Activated T-helper 9 cell treated with anti-CD3 and anti-CD28 coated beads, Interleukin-2, amount 50 U/mL, for 16 hours (primary cell): ENCODE data around the gene RBM33.

ENCODE experiments used
- DNase-seq: peaks from one replicate; pipeline ENCODE4 v3.0.0-alpha.2; 2020; ENCODE audit warnings: low read depth

Gene RBM33

DNA sequence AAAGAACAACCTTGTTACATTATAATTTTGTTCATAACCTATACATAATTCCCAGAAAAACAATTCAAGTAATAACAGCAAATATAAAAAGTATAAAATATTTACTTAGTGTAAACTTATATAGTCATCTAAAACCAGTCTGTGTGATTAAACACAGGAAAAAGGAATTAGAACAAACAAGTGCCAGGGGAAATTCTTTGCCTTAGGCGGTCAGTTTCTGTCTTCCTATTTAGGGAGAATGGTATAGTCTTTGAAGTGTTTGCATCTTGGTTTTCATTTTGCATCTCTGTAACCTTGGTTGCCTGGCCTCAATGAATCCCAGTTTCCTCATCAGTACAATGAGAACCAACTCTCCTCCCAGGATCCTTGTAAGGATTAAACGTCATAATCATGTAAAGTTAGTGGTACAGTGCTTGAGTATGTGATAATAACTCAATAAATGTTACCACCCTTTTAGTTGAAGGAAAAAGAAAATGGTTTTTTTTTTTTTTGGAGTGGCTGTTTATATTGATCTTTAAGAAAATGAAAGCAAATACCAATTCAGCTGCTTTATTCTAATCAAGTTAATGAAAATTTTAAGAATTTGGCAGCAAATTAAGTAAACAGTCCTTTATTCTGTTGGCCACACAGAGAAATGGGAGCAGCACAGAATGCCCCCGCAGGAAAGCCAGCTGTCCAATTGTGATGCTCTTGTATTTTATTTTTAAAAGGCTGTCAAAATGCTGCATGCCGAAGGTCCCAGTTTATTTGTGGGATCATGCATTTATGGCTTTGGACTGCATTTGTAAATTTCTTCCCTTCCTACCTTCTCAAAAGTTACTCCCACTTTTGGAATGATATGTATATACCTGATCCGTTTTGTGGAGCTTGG is 106.0 kb downstream of the RBM33 start:
- no peak for DNase-seq

- DNase-seq = no peak
Observed at GRCh38 chr7:155751409-155751808, 106.9 kb downstream of the RBM33 start.

DNA sequence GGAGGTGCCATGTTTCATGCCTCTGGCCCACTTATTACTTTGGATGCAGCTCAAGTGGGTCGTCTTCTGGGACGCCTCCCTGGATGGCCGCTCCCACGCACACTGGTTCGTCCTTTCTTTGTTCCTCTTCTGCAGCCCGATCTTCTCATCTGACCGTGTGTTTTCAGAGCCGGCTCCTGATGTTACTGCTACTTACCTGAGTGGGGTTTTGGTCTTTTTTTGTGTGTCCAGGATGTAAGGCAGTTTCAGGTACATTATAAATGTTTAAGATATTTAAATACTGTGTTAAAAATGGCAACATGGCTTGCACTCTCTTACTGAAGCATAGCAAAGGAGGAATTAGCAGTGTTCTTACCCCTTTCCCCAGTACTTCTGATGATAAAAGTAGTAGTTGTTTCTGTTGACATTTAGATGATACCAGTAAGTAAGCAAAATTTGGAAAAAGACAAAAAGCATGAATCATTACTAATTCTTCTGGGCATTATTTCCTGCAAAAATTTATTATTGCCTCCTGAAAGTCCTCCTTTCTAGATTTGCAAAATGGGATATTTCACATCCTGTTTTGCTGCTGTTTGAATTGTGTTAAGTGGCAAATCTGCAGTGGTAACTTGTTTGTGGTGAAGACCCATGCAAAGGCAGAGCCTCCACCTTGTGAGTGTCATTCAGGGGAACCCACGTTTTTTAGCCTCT is 108.4 kb downstream of the RBM33 start:
- no peak for DNase-seq

GRCh38 chr7:155753446-155753965 is 109.0 kb downstream of the RBM33 start:
- no peak for DNase-seq

DNA sequence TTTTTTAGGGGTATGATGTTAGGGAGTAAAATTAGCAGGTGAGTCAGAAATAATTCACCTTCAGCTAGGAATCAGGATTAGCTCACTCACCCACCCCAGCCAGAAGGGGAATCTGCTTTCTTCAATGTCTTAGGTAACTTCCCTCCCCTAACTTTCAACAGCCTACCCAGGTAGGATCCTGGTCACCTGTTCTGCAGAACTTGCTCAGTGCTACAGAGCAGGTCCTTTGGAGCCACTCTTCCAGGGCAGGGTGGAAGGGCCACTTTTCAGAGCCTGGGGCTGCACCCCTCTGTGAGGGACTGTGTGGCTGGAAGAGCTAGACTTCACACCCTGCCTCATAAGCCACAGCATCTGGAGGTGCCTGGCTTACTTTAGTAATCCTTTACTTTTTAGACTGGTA is 109.7 kb downstream of the RBM33 start:
- no peak for DNase-seq

- no peak for DNase-seq
Observed at GRCh38 chr7:155755026-155755425, 110.6 kb downstream of the RBM33 start.

DNA sequence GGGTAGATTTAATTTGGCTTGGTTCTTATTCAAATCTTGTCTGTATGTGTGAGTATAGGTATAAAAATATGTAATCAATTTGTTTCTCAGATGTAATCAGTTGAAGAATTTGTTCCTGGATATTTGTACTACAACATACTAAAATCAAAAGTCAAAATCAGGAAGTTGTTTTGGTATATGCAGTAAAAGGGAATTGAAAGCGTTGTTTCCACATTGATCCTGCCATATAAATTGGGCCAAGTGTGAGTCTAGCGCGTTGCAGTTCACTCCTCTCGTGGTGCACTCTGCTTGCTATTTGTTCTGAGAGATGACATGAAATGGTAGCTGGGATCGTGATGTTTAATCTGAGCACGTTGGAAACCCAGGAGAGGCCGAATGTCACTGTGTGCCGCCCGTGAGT is 111.9 kb downstream of the RBM33 start:
- no peak for DNase-seq

- no peak for DNase-seq
Observed at GRCh38 chr7:155758348-155758747, 113.9 kb downstream of the RBM33 start.

DNA sequence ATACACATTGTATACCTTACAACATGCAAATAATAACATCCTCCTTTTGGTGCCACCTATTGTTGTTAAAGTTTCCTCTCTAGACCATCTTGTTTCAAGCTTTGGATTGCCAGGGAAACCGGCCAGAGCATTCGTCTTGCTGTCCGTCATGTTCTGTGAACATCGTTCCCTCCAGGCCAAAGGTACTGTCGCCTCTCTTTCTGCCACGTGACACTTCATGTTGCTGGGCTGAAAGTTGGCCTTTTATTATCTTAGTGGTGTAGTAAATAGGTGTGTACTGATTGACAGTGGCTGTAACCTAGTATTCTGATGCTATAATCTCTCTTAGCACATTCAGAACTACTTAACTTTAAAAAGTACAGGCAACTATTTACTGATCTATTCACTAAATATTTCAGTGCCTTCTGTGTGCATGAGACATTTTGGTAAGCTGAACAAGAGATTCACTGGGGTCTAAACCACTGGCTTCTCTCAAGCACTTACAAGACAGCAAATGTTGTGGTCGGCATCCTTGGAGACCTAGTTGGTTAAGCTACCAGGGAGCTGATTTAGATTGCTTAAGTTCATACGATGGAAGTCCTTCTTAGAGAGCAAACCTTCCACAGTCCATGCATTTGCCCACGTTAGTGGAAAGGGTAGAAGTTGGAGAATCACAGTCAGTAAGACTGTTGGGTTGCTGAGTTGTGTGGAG is 115.4 kb downstream of the RBM33 start:
- no peak for DNase-seq

- no peak for DNase-seq
Observed at GRCh38 chr7:155761162-155761561, 116.7 kb downstream of the RBM33 start.

DNA sequence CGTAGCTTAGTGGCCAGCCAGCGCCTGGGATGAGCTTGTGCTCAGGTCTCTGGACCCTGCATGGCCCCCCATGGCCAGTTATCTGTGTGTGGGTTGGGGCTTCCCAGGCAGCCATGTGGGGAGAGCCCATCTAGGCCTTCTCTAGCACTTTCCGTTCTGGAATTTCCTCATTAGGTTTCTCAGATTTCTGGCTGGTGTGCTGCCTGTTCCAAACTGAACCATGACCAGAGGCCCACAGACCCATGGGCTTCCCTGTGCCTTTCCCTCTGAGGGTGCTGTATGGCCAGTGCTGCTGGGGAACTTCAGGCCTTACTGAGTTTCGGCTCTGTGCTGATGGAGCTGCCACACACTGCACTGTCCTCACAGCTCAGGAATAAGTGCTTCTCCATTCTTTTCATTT is 117.6 kb downstream of the RBM33 start:
- no peak for DNase-seq

DNA sequence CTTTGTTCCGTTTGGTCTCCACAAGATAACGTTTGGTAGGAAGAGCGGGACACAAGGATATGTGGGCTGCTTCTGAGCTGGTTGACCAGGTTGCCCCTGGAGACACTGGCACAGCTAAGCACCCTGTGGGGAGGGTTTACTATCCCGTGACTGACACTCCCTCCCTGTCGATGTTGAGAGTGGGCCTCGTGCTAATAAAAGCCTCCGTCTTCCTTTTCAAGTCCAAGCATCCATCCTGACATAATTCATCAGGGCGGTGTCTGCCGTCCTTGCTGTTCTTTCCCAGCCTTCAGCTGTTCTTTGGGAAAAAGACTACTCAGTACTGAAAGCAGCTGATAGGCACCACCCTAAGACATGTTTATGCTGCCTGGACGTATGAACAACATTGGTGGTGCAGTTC is 118.2 kb downstream of the RBM33 start:
- DNase-seq = no peak

- DNase-seq = no peak
Observed at GRCh38 chr7:155763122-155763521, 118.7 kb downstream of the RBM33 start.

DNA sequence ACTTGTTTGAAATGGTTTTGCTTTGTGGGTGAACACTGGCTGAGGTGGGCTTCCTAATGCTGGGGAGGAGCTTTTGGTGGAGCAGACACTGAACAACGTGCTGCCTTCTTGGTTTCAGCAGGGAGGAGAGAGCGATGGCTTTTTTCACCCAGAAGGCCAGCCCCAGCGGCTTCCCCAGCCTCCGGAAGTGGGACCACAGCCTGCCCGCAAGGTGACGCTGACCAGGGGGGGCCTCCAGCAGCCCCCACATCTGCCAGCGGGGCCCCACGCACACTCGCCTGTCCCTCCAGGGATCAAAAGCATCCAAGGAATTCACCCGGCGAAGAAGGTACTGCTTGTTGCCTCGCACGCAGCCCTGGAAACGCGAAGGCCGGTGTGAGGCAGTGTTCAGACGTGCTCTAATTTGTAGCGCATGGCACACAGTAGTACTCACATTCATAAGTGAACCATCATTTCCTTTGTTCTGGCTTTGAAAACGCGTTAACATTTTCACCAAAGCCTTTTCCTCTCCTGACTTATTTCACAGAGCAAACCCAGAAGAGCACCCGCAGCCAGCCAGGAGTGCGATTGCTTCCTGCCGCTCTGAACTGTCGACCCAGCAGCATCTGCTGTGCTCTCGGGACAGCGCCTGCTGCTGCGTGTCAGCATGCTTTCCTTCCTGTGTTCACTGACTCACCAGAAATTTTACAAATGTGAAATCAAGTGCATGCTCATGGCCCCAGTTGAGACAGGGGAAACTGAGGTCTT is 119.4 kb downstream of the RBM33 start:
- DNase-seq = no peak

- DNase-seq = no peak
Observed at GRCh38 chr7:155764438-155764793, 120.0 kb downstream of the RBM33 start.

DNA sequence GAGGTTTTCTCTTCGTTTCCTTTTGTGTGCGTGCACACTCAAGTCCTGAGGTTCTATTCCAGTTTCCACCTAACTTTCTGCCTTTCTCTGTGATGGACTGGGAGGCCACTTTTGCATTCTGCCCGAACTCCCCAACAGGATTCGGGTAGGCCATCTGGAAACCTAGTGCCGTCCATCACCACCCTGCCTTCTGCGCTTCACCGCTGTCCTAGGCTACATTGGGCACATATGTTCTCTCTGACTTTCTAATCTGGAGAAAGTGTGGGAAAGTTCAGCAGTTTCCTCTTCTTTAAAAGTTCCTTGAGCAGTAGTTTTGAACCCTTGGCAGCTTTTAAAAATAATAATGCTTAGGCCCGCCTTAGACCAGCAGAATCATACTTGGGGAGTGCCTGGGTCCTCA is 121.0 kb downstream of the RBM33 start:
- DNase-seq = no peak

GRCh38 chr7:155766386-155766785 is 121.9 kb downstream of the RBM33 start:
- no peak for DNase-seq

- DNase-seq = no peak
Observed at GRCh38 chr7:155766966-155767916, 122.8 kb downstream of the RBM33 start.

DNA sequence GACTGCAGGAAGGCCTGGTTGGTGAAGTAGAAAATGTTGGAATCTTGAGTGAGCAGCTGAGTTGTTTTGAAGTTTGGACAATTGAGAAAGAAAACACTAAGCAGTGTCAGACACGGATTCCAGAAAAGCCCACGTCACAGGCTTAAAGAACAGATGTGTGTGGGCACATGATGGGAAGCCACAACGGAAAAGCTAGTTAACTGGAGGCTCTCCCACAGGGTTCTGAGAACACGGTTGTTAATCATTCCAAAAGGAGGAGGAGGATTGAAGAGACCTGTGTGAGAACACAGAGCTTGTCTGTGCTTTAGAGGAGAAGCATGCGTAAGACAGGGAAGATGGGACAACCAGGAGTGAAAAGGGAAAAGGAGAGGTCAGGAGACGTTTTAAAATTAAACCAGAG is 125.2 kb downstream of the RBM33 start:
- DNase-seq = no peak

DNA sequence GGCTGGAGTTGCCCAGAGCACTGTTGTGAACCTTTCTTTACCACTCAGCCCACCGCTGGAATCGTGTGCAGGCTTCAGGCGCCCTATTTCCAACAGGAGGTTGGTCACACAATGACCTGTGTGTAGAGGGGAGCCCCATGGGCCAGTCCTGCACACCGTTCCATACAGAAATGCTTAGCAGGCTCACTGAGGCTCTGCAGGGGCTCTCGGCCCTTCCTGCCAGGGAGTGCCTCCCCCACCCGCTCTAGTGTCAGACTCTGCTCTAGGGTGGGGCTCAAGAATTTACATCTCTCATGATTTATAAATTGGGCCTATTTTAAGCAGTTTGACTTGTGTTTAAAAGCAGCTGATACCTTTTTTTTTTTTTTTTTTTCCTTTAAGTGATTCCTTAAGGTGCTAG is 125.8 kb downstream of the RBM33 start:
- DNase-seq = no peak

DNA sequence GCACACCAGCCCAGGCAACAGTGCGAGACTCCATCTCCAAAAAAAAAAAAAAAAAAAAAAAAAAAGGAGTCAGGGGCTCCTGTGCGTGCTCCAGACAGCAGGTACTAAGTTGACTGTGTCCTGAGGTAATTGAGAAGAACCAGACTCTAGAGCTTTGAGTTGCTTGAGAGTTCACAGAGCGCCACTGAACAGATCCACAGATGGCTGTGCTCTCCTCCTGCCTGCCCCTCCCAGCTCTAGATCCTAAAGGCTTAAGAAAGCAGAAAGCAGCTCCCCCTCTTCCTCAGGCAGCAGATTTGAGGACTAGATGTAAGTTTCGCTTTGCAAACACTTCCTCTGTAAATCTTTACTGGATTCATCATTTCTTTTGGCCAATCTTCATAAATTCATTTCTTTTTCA is 129.1 kb downstream of the RBM33 start:
- DNase-seq = no peak
